Transverse colon (tissue), 4 donors: ENCODE results near the gene LRP10.

Experiments used
- EP300 ChIP-seq: sonication (generic); formaldehyde crosslinking; IDR thresholded peaks from one replicate; pipeline ENCODE4 v1.6.1; 2017; ENCODE audit warnings: antibody characterized with exemption, low read depth
- POLR2A ChIP-seq: fragments of 450-650 bp; IDR thresholded peaks from one replicate; pipeline ENCODE4 v1.6.1; 2016; ENCODE audit warnings: antibody characterized with exemption, mild to moderate bottlenecking, moderate library complexity
- POLR2AphosphoS5 ChIP-seq, 3 donors: sonication (generic); formaldehyde crosslinking; IDR thresholded peaks; one replicate each; pipeline ENCODE4 v1.6.1; 2016; ENCODE audit warnings: antibody characterized with exemption in 3 of 3
- TF ChIP-seq, protein P1 (sequence below), 5 experiments: fragments of 200-600 bp in 3 of 5; fragments of 450-650 bp in 2 of 5; sonication (generic) in 3 of 5; IDR thresholded peaks; 1 replicate in 2 of 5; 2 replicates in 3 of 5; pipeline ENCODE4 v1.5.1; 2016 to 2017; ENCODE audit warnings: antibody characterized with exemption in 5 of 5, inconsistent platforms in 3 of 5, mild to moderate bottlenecking in 2 of 5, moderate library complexity in 1 of 5

GRCh38 chr14:22871224-22872032, at the start of gene LRP10:
- TF ChIP-seq POLR2AphosphoS5 (IDR thresholded peaks at IDR 0.05) (peak; percentile 76 to 93 (median 86)), POLR2A (peak; percentile 92), EP300 (peak; percentile 28)
- TF ChIP-seq, protein P1, sequence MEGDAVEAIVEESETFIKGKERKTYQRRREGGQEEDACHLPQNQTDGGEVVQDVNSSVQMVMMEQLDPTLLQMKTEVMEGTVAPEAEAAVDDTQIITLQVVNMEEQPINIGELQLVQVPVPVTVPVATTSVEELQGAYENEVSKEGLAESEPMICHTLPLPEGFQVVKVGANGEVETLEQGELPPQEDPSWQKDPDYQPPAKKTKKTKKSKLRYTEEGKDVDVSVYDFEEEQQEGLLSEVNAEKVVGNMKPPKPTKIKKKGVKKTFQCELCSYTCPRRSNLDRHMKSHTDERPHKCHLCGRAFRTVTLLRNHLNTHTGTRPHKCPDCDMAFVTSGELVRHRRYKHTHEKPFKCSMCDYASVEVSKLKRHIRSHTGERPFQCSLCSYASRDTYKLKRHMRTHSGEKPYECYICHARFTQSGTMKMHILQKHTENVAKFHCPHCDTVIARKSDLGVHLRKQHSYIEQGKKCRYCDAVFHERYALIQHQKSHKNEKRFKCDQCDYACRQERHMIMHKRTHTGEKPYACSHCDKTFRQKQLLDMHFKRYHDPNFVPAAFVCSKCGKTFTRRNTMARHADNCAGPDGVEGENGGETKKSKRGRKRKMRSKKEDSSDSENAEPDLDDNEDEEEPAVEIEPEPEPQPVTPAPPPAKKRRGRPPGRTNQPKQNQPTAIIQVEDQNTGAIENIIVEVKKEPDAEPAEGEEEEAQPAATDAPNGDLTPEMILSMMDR (IDR thresholded peaks at IDR 0.05), result no peak
